ENCODE results near the gene NFE2L1.
"Not testable (repeated sequence)": the region's sequence is repeated elsewhere in the genome, so short reads cannot be mapped to it uniquely, and the experiment has no call there.

NFE2L1 gene

DNA sequence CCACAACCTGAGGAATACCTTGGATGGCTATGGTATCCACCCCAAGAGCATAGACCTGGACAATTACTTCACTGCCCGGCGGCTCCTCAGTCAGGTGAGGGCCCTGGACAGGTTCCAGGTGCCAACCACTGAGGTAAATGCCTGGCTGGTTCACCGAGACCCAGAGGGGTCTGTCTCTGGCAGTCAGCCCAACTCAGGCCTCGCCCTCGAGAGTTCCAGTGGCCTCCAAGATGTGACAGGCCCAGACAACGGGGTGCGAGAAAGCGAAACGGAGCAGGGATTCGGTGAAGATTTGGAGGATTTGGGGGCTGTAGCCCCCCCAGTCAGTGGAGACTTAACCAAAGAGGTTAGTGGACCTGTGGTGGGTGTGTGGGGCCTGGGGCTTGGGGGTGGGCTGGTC, 3.1 kb downstream of the NFE2L1 start:
- no peak for DNase-seq

DNA sequence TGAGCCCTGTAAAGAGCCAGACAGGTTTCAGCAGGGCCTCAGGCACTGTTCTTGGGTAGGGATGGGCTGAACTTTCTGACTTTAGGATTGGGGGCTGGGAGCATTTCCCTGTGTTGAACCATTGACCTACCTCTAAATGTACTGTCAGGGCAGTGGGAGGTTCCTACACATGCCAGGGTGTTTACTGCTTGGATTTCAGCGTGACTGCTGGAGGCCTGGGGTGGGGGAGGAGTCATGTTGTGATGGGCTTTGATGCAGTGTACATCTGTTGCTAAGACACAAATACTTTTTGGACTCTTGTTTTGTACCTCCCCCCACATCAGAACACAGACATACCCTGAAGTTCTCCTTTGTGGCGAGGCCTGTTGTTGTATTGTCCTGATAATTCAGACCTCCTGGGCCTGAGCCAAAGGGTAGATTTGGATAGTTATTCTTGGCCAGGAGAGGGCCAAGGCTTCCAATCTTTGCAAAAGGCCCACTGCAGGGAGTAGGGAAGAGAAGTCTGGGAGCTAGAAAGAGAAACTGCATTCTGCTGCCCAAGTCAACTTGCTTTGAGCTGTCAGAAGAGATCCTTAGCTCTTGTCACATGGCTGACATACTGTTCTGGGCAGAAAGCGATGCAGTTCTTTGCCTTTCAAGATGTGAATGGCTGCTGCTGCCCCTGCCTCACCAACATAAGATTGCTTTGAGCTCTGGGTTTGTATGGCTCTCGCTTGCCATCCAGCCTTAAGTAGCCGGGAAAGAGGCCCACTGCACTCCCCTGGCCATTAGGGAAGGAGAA, 3.7 kb downstream of the NFE2L1 start:
- DNase-seq = peak; percentile 98

DNA sequence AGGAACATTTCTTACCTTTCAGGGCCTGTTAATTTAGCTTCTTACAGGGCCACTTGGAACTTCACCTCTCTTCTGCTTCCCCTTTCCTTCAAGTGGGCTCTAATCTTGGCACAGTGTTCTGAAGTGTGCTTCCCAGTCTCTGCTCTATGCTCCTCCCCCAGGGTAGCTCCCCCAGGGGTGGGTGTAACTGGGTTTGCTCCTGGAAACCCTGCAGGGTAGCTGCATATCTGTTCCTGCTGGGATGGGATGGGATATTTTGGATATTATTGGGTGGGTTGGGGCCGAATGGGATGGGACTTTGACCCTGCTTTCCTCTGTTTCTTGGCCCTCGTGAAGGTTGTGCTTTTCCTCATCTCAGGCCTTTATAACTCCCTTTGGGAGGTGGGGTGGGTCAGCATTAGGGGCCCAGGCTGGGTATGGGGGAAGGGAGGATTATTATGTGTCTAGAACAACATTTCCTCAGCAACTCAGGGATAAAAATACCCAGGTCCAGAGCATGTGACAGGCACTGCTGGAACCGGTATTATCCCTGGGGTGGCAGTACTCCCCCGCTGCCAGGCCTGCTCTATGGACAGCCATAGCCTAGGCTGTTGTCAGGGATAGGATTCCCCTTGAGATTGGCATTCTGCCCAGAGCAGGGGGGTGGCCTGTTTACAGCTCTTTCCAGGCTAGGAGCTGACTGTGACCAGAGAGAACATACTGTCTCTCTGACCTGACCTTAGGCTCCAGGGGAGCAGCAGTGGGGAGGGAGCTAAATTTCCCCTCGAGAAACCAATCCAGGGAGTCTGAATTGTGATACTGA, 5.0 kb downstream of the NFE2L1 start:
- peak; percentile 70 for DNase-seq

DNA sequence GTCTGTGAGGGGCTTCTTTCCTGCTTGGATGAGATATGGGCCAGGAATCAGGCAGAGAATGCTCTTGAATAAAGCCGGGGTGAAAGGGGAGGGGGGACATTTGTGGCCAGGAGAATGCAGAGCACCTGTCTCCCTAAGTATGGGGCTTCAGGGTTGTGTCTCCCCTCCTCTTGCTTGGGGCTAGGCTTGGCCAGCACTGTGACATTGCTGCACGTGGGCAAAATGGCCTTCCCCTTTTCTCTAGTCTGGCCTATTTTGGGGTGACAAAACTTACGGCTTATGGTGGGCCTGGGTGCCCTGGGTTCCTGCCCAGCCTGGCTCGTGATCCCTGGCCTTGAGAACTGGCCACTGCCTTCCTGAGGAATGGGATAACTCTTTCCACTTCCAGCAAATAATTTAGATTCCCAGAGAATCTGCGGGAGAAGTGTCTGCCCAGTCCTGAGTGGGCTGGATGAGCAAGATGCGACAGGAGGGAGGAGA, 5.6 kb downstream of the NFE2L1 start:
- DNase-seq = no peak

DNA sequence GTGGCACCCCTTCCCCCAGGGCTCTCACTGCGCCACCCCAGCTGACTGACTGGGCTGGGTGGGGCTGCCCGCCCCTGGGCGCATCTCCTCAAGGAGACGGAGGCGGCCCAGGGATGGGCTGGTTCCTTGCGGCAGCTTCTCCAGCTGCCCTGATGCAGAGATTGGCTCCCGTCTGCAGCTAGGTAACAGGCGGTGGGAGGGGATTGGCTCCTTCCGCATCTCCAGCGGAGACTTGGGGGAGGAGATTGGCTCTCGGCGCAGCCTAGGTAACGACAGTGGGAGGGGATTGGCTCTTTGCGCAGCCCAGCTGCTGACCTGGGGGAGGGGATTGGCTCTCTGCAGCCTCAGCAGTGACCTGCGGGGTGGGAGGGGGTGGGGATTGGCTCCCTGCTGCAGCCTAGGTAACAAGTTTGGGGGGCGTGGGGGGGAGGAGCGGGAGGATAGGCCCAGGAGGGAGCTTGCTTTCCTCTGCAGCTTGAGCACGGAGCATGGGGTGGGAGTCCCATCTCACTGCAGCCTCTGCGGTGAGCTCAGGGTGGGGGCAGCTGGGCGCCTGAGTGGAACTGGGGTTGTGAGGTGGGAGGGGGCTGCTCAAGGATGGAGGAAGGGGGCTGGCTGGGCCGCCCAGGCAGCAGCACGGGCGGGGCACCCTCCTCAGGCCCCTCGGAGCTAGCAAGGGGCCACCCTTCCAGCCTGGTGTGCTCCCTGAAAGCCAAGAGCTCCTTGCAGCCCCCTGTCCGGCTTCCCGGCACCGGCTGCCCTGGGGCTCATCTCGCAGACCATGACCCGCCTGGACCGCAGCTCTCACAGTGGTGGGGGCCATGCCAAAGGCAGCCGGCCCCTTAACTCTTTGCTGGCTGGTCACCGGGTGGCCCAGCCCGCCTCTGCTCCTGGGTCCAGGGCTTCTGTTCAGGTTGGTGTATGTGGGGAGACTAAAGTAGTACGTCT, 6.4 kb downstream of the NFE2L1 start:
- DNase-seq = no peak

DNA sequence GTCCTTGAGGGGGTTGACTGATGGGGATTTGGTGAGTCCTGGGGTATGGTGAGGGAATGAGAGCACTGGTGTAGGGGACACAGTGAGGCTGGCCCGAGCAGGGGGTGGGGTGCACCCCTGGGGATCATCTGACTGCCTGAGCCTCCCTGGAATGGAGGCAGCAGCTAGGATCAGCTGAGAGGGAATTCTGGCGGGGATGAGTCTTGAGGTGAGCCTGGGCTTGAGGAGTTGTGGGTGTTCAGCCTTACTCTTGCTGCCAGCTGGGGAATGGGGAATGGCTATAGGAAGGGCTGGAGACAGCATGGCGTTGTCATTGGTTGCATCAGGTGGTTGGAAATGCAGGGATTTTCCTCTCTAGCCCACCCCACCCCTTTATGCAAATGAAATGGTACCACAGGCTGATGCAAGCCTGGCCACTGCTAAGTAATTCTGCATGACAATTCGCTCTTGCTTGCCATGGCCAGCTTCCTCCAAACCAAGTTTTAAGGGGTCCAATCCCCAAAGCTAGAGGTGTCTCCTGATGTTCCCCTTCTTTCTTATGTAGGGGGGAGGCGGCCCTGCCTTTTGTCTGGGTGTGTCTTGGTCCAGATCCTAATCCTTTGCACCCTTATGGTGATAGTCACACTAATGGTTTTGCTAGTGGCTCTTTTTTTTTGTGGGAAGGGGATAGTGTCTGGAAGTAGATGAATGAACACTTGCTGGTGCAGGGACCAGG, 7.5 kb downstream of the NFE2L1 start:
- peak; percentile 93 for DNase-seq

DNA sequence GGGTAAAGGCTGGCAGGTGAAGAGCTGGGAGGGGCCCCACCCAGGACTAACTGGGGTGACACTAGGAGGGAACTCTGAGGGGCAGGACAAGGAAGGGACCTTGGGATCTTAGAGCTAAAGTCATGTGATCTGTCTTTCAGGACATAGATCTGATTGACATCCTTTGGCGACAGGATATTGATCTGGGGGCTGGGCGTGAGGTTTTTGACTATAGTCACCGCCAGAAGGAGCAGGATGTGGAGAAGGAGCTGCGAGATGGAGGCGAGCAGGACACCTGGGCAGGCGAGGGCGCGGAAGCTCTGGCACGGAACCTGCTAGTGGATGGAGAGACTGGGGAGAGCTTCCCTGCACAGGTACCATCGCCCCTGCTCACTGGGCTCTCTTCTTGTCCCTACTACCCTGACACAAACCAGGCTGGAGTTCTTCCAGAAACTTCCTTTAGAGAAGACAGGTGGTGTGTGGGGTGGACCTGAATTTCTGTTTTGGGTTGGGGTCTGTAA, 8.1 kb downstream of the NFE2L1 start:
- DNase-seq = no peak

DNA sequence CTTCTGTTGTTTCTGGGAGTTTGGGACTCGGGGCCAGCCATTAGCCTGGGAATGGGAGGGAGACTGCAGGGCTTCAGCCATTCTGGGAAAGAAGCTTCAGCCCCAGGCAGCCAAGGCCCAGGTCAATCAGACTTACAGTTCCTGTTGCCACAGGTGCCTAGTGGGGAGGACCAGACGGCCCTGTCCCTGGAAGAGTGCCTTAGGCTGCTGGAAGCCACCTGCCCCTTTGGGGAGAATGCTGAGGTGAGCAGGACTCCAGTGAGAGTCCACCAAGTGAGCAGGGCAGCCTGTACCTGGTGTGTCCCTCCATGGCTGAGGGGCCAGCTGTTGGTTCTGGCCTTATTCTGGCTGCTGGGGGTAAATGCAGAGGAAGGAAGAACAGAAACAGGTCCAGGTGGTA, 8.7 kb downstream of the NFE2L1 start:
- no peak for DNase-seq

DNA sequence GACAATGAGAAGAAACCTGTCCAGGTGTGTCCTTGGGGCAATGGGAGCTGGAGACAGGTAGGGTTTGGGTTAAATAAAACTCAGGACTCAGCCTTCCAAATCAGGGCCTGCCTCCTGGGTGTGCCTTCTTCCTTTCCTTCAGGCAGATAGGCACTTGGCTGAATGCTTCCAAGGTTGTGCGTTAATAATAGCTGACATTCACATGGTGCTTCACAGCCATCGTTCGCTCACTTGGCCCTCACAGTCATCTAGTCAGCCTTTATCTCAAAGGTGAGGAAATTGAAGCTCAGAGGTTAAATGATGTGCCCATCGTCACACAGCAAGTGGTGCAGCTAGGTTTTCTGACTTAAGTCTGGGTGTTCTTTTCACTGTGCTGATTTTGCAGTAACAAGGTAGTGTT, 9.5 kb downstream of the NFE2L1 start:
- DNase-seq = no peak

DNA sequence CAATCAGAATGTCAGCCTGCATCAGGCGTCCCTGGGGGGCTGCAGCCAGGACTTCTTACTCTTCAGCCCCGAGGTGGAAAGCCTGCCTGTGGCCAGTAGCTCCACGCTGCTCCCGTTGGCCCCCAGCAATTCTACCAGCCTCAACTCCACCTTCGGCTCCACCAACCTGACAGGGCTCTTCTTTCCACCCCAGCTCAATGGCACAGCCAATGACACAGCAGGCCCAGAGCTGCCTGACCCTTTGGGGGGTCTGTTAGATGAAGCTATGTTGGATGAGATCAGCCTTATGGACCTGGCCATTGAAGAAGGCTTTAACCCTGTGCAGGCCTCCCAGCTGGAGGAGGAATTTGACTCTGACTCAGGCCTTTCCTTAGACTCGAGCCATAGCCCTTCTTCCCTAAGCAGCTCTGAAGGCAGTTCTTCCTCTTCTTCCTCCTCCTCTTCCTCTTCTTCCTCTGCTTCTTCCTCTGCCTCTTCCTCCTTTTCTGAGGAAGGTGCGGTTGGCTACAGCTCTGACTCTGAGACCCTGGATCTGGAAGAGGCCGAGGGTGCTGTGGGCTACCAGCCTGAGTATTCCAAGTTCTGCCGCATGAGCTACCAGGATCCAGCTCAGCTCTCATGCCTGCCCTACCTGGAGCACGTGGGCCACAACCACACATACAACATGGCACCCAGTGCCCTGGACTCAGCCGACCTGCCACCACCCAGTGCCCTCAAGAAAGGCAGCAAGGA, 10.4 kb downstream of the NFE2L1 start:
- DNase-seq = no peak

DNA sequence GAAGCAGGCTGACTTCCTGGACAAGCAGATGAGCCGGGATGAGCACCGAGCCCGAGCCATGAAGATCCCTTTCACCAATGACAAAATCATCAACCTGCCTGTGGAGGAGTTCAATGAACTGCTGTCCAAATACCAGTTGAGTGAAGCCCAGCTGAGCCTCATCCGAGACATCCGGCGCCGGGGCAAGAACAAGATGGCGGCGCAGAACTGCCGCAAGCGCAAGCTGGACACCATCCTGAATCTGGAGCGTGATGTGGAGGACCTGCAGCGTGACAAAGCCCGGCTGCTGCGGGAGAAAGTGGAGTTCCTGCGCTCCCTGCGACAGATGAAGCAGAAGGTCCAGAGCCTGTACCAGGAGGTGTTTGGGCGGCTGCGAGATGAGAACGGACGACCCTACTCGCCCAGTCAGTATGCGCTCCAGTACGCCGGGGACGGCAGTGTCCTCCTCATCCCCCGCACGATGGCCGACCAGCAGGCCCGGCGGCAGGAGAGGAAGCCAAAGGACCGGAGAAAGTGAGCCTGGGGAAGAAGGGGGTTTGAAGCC, 11.0 kb downstream of the NFE2L1 start:
- no peak for DNase-seq

DNA sequence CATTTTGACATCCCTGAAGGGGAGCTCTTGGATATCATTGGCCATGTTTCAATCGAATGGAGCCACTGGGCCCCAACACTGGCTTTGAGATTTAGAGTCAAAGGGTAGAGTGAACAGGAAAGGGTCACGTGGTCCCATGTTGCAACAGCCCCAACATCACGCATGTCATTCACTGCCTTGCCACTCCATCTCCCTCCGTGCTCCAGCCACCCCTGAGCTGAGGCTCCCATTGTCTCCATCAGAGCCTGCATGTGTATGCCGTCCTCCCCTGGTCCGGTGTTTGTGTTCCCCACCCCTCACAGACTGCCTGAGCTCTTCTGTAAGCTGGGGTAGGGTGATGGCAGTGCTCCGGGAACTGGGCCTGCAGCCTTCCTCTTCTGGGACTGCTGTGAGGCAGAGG, 12.1 kb downstream of the NFE2L1 start:
- DNase-seq = no peak

DNA sequence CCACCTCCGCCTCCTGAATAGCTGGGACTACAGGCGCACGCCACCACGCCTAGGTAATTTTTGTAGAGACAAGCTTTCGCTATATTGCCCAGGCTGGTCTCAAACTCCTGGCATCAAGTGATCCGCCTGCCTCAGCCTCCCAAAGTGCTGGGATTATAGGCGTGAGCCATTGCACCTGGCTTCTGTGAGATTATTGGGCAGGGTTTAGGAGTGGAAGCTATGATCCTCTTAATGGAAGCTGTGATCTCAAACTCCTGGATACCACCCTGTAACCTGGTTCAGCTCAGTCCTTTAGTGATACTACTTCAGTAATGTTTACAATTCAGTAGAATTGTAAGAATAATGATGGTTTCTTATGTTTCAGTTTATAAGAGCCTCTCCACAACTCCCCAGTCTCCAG, 14.1 kb downstream of the NFE2L1 start:
- DNase-seq = no peak

DNA sequence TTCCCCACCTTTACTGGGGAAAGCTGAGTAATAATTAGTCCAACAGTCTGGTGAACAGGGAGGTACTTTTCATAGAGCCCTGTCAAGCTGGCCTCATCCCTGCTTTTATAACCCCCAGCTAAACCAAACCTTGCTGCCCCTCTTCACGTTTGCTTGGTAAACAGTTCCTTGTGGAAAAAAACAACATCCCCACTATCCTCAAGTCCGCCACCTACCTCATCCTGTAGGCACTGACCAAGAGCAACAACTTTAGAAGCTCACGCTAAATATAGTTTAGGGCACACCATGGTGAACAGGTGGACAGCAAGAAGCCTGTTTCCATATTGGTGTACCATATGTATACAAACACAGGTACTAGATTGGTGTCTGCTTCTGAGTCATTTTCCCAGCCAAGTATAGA, 16.5 kb downstream of the NFE2L1 start:
- DNase-seq = no peak

DNA sequence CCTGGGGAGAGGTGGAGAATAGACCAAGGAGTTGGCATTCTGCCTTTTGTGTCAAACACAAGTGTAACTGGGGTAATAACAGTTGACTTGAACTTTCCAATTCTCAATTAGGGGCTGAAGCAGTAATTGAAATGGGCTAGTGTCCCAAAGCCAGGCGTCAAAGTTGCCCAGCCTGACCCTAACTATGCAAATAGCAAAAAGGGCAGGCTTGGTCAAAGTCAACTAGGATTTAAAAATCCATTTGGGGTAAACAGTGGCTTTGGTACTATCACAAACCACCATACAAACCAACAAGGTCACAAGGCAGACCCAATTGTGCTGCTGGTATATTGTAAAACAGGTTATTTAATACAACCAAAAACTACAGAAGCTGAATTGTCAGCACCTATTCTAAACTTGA, 18.0 kb downstream of the NFE2L1 start:
- no peak for DNase-seq

DNA sequence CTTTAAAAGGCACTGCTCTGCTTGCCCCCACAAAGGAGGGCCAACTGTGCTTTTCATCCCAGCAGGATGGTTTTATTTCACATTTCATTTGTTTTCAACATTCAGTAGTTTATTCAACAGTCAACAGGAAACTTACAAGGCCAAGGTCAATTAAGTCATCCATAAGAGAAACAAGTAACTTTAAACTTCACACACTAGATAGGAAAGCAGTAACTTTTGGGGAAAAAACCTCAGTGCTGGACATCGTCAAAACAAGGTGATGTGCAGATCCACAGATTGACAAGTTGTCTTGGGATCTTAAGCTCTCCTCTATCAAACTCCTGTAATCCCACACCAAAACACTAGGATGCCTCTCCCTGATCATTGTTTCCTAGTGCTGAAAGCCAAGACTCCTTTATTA, 18.5 kb downstream of the NFE2L1 start:
- DNase-seq = no peak

DNA sequence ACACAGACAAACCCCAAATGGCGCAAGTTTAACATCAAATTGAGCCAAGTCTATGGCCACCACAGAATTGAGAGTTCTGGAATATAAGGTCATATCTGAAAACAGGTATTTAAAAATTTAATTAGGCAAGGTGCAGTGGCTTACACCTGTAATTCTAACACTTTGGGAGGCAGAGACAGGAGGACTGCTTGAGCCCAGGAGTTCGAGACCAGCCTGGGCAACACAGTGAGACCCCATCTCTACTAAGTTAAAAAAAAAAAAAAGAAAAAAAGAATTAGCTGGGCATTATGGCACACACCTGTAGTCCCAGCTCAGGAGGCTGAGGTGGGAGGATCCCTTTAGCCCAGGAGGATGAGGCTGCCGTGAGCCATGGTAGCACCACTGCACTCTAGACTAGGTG, 19.1 kb downstream of the NFE2L1 start:
- no peak for DNase-seq

DNA sequence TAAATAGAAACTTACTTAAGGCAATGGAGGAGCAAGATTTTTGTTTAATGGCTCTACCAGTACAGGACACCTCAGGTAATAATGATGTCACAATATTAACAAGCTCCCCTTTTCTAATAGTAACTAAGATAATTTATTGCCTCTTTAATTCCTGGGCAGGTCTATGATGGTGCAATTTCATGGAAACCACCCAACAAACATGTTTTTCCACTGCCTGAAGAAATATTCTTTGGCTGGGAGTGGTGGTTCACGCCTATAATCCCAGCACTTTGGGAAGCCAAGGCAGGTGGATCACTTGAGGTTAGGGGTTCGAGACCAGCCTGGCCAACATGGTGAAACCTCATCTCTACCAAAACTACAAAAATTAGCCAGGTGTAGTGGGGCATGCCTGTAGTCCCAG, 19.6 kb downstream of the NFE2L1 start:
- DNase-seq = not testable (repeated sequence)

DNA sequence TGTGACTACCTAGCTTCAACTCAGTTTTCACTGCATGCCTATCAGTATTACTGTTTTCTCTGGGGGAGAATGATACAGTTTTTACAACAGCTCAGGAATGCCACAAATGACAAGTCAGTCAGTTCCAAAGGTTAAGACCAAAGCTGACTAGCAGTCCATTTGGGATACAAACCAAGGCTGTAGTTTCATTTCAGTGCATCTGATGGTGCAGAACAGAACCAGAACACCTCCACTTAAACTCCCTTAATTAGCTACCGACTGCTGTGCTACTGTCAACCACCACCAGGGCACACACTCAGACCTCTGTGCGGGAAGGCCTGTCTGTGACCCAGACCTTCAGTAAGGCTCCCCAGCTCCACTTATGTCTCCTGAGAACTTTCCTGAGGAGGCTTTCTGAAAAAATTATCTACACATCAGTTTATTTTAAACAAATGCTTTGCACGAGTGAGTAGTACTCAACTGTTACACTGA, 20.4 kb downstream of the NFE2L1 start:
- DNase-seq = peak; percentile 16

DNA sequence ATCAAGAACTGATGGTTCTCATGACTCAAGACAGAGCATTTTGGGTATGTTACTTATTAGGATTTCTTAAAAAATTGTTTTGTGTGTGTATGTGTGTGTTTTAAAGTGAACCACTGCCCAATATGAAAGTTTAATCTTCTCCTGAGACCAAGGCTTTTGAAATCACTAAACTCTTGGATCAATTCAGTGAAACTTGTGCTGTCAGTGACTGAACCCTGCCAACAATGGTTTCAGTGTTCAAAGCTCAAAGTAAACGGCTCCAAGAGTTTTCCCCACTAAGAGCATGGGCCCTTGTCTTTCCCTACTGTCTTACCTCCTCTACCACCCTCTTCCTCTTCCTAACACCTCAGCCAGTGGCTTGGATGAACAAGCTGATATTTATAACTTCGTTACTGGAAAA, 22.0 kb downstream of the NFE2L1 start:
- DNase-seq = no peak

DNA sequence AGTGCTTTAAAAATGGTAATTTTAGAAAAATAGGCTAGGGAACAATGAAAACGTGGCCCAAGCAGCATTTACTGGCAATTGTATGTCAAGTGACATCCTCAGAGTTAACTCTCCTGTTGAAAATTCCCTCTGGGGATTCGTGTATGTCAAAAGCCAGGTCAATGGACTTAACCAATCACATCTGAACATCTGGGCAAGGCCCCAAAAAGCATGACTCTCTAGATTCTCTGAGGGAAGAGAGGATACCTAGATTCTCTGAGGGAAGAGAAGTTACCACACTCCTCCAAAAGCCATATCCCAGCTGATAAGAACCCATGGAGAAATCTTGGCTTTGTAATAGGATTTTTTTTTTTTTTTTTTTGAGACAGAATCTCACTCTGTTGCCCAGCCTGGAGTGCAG, 23.5 kb downstream of the NFE2L1 start:
- DNase-seq = no peak

Measured in OCI-M1 (cell line).